Liver (tissue), 3 donors: ENCODE data around the gene CLDN6.

Experiments used
- FOXA1 ChIP-seq: IDR thresholded peaks from 2 replicates; pipeline ENCODE4 v1.6.1; 2016; ENCODE audit warnings: antibody characterized with exemption
- GABPA ChIP-seq, 2 donors: IDR thresholded peaks in 1 of 2; conservative IDR thresholded peaks in 1 of 2; 2 replicates each; pipeline ENCODE4 v1.6.1; 2016; ENCODE audit warnings: antibody characterized with exemption in 2 of 2, mild to moderate bottlenecking in 1 of 2, moderate library complexity in 1 of 2
- HNF4A ChIP-seq, 2 donors: conservative IDR thresholded peaks; 2 replicates each; pipeline ENCODE4 v1.6.1; 2016; ENCODE audit warnings: antibody characterized with exemption in 2 of 2, mild to moderate bottlenecking in 2 of 2
- NR2F2 ChIP-seq: IDR thresholded peaks from 2 replicates; pipeline ENCODE4 v1.6.1; 2016; ENCODE audit warnings: antibody characterized with exemption
- RXRA ChIP-seq, 2 donors: IDR thresholded peaks; 2 replicates each; pipeline ENCODE4 v1.6.1; 2017 to 2018; ENCODE audit warnings: antibody characterized with exemption in 2 of 2, mild to moderate bottlenecking in 1 of 2
- SP1 ChIP-seq: IDR thresholded peaks from 2 replicates; pipeline ENCODE4 v1.6.1; 2018; ENCODE audit warnings: antibody characterized with exemption, mild to moderate bottlenecking
- TAF1 ChIP-seq: conservative IDR thresholded peaks from 2 replicates; pipeline ENCODE4 v1.6.1; 2016; ENCODE audit warnings: antibody characterized with exemption, mild to moderate bottlenecking
- YY1 ChIP-seq: IDR thresholded peaks from 2 replicates; pipeline ENCODE4 v1.6.1; 2016; ENCODE audit warnings: antibody characterized with exemption, mild to moderate bottlenecking
- TF ChIP-seq, protein P1 (sequence below): fragments of 150-350 bp; IDR thresholded peaks from 2 replicates; pipeline ENCODE4 v1.5.1; 2017; ENCODE audit warnings: improper control_type of control experiment, low read depth, low read length; ENCODE audit not compliant: missing input control
- TF ChIP-seq, protein P2 (sequence below): IDR thresholded peaks from 2 replicates; pipeline ENCODE4 v1.6.1; 2016; ENCODE audit warnings: antibody characterized with exemption
- TF ChIP-seq, protein P3 (sequence below): IDR thresholded peaks from 2 replicates; pipeline ENCODE4 v1.6.1; 2016; ENCODE audit warnings: antibody characterized with exemption, mild to moderate bottlenecking
- TF ChIP-seq, protein P4 (sequence below): IDR thresholded peaks from 2 replicates; pipeline ENCODE4 v1.6.1; 2016; ENCODE audit warnings: antibody characterized with exemption
- donor health status: healthy.
- donor health status: healthy.

DNA sequence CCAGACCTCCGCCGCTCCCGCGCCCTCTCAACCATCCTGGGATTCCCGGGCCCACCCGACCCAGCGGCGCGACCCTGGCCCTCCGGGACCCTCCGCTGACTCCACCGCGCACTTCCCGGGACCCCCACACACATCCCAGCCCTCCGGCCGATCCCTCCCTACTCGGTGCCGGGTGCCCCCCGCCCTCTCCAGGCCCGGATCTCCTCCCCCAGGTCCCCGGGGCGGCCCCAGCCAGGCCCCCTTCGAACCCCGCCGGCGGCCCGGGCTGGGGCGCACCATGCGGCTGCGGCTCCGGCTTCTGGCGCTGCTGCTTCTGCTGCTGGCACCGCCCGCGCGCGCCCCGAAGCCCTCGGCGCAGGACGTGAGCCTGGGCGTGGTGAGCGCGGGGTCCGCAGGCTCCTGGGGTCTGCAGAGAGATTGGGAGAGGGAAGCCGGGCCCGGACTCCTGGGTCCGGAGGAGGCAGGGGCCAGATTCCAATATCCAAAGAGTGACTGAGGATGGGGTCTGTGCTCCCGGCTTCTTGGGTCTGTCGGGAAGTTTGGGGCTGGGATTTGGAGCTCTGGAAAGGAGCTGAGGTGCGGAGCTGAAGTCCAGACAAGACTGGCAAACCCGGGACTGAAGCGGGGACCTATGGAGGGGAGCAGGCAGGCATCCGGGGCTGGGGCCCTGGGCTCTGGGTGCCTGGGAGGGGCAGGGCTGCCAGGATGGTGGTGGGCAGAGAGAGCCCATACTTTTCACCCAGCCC is 28.8 kb upstream of the CLDN6 start:
- TF ChIP-seq, protein P1, sequence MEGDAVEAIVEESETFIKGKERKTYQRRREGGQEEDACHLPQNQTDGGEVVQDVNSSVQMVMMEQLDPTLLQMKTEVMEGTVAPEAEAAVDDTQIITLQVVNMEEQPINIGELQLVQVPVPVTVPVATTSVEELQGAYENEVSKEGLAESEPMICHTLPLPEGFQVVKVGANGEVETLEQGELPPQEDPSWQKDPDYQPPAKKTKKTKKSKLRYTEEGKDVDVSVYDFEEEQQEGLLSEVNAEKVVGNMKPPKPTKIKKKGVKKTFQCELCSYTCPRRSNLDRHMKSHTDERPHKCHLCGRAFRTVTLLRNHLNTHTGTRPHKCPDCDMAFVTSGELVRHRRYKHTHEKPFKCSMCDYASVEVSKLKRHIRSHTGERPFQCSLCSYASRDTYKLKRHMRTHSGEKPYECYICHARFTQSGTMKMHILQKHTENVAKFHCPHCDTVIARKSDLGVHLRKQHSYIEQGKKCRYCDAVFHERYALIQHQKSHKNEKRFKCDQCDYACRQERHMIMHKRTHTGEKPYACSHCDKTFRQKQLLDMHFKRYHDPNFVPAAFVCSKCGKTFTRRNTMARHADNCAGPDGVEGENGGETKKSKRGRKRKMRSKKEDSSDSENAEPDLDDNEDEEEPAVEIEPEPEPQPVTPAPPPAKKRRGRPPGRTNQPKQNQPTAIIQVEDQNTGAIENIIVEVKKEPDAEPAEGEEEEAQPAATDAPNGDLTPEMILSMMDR: no peak
- TF ChIP-seq, protein P2, sequence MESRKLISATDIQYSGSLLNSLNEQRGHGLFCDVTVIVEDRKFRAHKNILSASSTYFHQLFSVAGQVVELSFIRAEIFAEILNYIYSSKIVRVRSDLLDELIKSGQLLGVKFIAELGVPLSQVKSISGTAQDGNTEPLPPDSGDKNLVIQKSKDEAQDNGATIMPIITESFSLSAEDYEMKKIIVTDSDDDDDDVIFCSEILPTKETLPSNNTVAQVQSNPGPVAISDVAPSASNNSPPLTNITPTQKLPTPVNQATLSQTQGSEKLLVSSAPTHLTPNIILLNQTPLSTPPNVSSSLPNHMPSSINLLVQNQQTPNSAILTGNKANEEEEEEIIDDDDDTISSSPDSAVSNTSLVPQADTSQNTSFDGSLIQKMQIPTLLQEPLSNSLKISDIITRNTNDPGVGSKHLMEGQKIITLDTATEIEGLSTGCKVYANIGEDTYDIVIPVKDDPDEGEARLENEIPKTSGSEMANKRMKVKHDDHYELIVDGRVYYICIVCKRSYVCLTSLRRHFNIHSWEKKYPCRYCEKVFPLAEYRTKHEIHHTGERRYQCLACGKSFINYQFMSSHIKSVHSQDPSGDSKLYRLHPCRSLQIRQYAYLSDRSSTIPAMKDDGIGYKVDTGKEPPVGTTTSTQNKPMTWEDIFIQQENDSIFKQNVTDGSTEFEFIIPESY: no peak
- no peak for TF ChIP-seq TAF1
- no peak for TF ChIP-seq NR2F2
- no peak for TF ChIP-seq GABPA (IDR thresholded peaks at IDR 0.05 in 1 of 2, conservative IDR thresholded peaks at IDR 0.05 in 1 of 2)
- no peak for TF ChIP-seq SP1
- TF ChIP-seq YY1: no peak
- no peak for TF ChIP-seq HNF4A (conservative IDR thresholded peaks at IDR 0.05)
- TF ChIP-seq, protein P3, sequence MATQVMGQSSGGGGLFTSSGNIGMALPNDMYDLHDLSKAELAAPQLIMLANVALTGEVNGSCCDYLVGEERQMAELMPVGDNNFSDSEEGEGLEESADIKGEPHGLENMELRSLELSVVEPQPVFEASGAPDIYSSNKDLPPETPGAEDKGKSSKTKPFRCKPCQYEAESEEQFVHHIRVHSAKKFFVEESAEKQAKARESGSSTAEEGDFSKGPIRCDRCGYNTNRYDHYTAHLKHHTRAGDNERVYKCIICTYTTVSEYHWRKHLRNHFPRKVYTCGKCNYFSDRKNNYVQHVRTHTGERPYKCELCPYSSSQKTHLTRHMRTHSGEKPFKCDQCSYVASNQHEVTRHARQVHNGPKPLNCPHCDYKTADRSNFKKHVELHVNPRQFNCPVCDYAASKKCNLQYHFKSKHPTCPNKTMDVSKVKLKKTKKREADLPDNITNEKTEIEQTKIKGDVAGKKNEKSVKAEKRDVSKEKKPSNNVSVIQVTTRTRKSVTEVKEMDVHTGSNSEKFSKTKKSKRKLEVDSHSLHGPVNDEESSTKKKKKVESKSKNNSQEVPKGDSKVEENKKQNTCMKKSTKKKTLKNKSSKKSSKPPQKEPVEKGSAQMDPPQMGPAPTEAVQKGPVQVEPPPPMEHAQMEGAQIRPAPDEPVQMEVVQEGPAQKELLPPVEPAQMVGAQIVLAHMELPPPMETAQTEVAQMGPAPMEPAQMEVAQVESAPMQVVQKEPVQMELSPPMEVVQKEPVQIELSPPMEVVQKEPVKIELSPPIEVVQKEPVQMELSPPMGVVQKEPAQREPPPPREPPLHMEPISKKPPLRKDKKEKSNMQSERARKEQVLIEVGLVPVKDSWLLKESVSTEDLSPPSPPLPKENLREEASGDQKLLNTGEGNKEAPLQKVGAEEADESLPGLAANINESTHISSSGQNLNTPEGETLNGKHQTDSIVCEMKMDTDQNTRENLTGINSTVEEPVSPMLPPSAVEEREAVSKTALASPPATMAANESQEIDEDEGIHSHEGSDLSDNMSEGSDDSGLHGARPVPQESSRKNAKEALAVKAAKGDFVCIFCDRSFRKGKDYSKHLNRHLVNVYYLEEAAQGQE: no peak
- no peak for TF ChIP-seq FOXA1
- TF ChIP-seq, protein P4, sequence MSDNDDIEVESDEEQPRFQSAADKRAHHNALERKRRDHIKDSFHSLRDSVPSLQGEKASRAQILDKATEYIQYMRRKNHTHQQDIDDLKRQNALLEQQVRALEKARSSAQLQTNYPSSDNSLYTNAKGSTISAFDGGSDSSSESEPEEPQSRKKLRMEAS: no peak
- TF ChIP-seq RXRA (IDR thresholded peaks at IDR 0.05): no peak
